Stimulated activated CD8-positive, alpha-beta memory T cell treated with anti-CD3 and anti-CD28 coated beads, Interleukin-2, amount 100 ng/mL, for 1 hour (primary cell): ENCODE data around the gene ABL1.

Experiments
- DNase-seq, 2 donors: peaks; one replicate each; pipeline ENCODE4 v3.0.0-alpha.2; 2020; ENCODE audit warnings: low read depth in 2 of 2

ABL1 gene

DNA sequence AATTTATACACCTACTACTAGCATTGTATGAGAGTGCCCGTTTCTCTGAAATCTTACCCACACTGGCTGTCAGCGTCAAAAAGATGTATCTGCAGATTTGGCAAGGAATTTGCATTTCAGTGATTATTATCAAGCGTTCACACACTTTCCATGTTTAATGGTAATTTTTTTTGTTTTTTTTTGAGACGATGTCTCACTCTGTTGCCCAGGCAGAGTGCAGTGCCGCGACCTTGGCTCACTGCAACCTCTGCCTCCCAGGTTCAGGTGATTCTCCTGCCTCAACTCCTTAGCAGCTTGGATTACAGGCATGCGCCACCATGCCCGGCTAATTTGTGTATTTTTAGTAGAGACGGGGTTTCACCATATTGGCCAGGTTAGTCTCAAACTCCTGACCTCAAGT is 14.3 kb downstream of the ABL1 start:
- no peak for DNase-seq

- no peak for DNase-seq
Observed at GRCh38 chr9:130852801-130853200, 17.7 kb downstream of the ABL1 start.

DNA sequence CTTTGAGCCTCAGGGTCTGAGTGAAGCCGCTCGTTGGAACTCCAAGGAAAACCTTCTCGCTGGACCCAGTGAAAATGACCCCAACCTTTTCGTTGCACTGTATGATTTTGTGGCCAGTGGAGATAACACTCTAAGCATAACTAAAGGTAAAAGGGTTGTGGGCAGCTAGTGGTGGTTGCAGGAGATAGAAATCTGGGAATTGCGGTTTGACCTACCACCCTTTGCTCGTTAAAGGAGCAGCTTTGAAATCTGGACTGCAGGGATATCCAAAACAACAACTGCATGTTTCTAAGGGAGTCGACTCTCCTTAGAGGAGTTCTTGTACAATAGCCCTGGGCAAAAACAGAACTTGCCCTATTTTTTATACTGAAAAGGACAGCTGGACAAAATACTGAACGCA is 19.0 kb downstream of the ABL1 start:
- DNase-seq, result no peak

- DNase-seq, result no peak
Observed at GRCh38 chr9:130854835-130855234, 19.8 kb downstream of the ABL1 start.

- no peak for DNase-seq
Observed at GRCh38 chr9:130856474-130856873, 21.4 kb downstream of the ABL1 start.

DNA sequence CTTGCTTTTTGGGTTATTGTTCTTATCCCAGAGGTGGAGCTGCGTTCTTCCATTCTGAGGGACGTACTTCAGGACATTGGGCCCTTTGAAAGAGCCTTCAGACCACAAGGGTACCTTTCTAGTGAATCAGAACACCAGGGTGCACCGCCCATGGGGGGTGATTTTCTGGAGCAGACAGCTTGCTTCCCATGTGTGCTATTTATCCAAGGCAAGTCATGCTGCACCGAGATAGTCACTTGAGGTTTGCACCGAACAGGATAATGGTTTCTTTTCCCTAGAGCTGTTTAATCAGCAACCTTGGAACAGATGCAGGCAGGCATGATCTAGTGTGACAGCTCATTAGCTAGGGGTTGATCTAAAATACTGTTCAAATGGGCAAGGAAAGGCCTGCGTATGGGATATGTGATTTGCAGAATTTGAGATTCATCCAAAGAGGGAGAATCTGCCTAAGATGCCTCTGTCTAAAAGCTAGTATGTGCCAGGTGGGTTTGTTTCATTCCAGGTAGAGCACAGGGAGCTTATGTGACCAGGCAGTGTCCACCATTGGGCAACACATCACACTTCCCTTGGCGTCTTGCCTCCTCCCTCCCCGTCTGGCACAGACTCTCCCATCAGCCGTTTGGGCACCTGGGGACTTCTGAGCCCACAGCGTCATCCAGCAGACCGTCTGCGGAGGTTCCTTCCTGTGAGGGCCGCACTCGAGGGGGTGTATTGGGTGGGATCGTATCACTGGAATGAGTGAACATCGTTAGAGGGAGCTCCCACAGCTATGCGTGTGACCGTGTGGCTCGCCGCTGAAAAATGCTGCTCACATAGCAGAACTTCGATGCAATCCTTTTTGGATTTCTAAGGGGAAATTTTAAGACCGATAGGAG is 23.0 kb downstream of the ABL1 start:
- no peak for DNase-seq

DNA sequence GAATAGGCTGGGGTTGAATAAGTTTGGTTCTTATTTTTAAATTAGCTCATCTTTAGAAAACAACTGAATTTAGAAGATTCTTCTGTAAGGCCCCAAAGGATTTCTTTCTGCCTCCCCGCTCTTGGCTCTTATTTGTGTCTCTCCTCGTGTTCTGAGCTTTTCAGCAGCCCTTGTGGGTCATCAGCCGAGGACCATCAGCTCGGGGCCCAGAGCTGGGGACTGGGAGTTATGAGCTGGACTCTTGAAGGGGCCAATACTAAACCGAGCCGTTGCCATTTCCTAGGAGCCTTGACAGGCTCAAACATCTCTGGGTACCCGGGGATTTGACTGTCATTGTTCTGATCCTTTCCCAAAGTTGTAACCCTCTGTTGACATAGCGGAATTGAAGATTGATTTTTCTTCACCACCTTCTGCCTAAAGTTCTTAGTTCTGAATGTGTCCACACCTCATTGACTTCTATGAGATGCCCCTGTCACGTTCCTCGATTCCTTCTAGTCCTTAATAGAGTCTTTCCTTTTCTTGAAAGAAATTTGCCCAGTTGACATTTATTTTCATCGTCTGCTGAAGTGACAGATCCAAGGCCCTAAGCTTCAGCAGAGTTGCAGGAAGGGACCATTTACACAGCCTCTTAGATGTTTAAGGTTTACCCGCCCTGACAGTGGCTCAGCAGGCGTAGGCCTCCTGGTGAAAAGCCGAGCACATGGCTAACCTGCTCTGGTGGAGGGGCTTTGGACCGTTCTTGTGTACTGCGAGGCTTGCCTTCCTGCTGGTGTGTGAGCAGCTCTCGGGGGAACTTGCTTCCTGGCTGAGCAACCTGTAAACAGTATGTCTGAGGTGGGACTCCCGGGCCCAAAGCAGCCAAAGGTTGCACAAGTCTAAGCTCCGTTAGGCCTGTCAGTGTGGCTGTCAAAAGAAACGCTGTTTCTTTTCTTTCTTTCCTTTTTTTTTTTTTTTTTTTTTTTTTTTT is 24.0 kb downstream of the ABL1 start:
- no peak for DNase-seq

- no peak for DNase-seq
Observed at GRCh38 chr9:130860458-130861316, 25.6 kb downstream of the ABL1 start.

- DNase-seq, result no peak
Observed at GRCh38 chr9:130861372-130862180, 26.5 kb downstream of the ABL1 start.

GRCh38 chr9:130862217-130862616 is 27.2 kb downstream of the ABL1 start:
- no peak for DNase-seq

DNA sequence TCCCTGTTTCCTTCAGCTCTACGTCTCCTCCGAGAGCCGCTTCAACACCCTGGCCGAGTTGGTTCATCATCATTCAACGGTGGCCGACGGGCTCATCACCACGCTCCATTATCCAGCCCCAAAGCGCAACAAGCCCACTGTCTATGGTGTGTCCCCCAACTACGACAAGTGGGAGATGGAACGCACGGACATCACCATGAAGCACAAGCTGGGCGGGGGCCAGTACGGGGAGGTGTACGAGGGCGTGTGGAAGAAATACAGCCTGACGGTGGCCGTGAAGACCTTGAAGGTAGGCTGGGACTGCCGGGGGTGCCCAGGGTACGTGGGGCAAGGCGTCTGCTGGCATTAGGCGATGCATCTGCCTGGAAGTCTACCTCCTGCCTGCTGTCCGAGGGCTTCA is 27.7 kb downstream of the ABL1 start:
- DNase-seq, result no peak

DNA sequence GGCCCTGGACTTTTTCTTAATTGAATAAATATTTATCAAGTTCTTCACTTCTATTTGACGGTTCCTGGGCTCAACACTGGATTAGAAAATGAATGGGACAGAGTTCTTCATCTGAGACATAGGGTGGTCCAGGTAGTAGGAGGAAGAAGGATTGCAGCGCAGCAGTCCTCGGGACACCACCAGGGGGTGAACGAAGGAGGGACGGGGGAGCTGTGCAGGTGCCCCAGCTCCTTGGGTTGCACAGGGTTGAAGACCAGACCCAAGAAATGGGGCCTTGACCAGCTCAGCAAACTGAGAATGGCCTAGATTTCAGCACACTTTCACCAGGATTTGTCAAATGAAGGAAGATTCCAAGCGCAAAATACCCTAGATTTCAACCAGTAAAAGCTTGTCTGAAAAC is 29.5 kb downstream of the ABL1 start:
- no peak for DNase-seq

- DNase-seq, result no peak
Observed at GRCh38 chr9:130865921-130866320, 30.9 kb downstream of the ABL1 start.

DNA sequence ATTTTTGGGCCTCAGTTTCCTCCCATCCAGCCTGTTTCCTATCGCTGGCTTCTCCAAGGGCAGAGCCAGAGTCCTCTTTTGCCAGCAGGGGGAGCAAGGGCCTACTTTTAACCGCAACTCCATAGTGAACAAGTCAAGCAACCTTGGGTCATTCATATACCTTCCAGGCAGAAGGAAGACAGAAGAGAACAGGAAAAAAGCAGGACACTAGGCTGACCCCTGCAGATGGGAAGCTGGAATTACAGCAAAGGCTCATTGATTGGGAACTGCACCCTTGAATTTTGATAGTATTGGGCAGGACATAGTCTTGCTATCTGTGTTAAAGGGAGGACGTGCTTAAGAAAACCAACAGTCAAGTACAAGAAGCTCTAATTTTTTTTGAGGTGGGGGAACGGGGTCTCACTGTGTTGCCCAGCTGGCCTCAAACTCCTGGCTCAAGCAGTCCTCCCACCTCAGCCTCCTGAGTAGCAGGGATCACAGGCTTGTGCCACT is 31.5 kb downstream of the ABL1 start:
- DNase-seq, result peak in 1 of 2 donors; percentile 9

GRCh38 chr9:130867556-130867955 is 32.5 kb downstream of the ABL1 start:
- no peak for DNase-seq

- no peak for DNase-seq
Observed at GRCh38 chr9:130868230-130868629, 33.2 kb downstream of the ABL1 start.

DNA sequence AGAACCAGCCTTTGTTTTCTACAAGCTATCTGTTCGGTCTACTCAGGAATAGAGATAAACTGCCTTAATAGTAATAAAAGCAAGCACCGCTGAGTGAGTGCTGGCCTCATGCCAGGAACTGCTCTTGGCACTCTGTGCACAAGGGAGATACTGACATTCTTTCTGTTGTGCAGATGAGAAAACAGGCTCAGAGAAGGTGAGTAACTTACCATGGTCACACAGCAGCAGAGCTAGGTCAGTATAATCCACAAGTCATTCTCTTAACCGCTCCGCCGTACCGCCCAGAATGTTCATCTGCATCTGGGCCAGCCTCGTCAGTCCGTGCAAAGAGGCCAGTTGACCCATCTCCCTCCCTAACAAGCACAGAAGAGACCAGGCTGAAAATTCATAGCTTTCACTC is 34.2 kb downstream of the ABL1 start:
- DNase-seq, result no peak

GRCh38 chr9:130870491-130871381 is 35.7 kb downstream of the ABL1 start:
- no peak for DNase-seq

DNA sequence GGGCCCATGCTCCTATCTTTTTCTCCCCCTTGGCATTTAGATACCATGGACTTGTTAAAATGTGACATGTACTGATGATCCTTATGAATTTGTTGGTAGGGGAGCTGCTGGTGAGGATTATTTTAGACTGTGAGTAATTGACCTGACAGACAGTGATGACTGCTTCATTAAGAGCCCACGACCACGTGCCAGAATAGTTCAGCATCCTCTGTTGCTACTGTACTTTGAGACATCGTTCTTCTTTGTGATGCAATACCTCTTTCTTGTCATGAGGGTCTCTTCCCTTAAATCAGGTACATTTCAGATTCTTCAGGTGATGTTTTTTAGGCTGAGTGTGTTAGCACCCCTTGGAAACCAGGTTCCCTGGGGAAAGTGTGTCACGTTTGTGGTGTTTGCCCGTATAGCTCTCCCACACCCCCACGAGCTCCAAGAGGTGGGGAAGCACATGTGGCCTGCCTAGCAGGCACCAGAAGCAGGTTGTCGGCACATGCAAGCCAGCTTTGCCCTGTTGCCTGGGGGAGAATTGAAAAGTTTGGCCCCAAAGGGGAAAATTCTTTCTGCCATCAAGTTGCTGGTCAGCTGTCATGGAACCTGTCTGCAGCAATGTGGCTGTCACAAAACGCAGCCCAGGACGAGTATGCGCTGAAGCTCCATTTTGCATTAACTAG is 36.5 kb downstream of the ABL1 start:
- no peak for DNase-seq
